Endothelial cell of umbilical vein (primary cell): ENCODE results near the gene PROK2. TPM values are rescaled to one million over a fixed set of nuclear protein-coding genes. Genes with fewer than 3 reads are reported as not detected.

Source experiments
- BruUV-seq: library from RNA; stranded (reverse); fragments of 400-500 nt; replicated peaks from 2 replicates; lab custom pipeline; 2021; lab: Mats Ljungman, UMichigan
- CTCF ChIA-PET: fragments of 300-600, 350-600 bp; sonication (Branson Sonifier 250); formaldehyde crosslinking; loops from one replicate; lab custom pipeline; 2021; ENCODE audit warnings: antibody characterized with exemption, inconsistent platforms; lab: Charles Lee
- POLR2A ChIA-PET: fragments of 300-600, 350-600 bp; sonication (Branson Sonifier 250); formaldehyde crosslinking; loops from one replicate; lab custom pipeline; 2021; ENCODE audit warnings: antibody characterized with exemption, inconsistent platforms; lab: Charles Lee
- DNase-seq: peaks from one replicate; pipeline ENCODE4 v3.0.0-alpha.2; 2011; ENCODE audit warnings: low read depth, low spot score
- FAIRE-seq: peaks from 2 replicates; lab custom pipeline; 2011; peaks lifted over from hg19 to GRCh38; lab: Jason Lieb, UNC
- H2AFZ ChIP-seq: 2 replicates; pipeline ENCODE4 v1.6.0; 2012; ENCODE audit warnings: low read depth, low read length, control low read depth, inconsistent platforms
- H3K27ac ChIP-seq: 2 replicates; pipeline ENCODE4 v1.5.1; 2011; ENCODE audit warnings: low read depth, mild to moderate bottlenecking, control low read depth, low read length, moderate library complexity; ENCODE audit not compliant: insufficient read depth
- H3K27me3 ChIP-seq, 2 experiments: 2 replicates each; pipeline versions ENCODE4 v1.6.0 to v1.6.1; 2011; ENCODE audit warnings: low read length in 2 of 2, mixed read lengths in 1 of 2; ENCODE audit not compliant: control insufficient read depth in 2 of 2, insufficient read depth in 2 of 2
- H3K36me3 ChIP-seq, 2 experiments: 2 replicates in 1 of 2; 3 replicates in 1 of 2; pipeline ENCODE4 v1.5.1; 2011; ENCODE audit warnings: low read length in 2 of 2, mild to moderate bottlenecking in 1 of 2, moderate library complexity in 1 of 2; ENCODE audit not compliant: control insufficient read depth in 2 of 2, insufficient read depth in 2 of 2; ENCODE audit errors: extremely low read depth in 1 of 2
- H3K4me1 ChIP-seq: 3 replicates; pipeline ENCODE4 v1.5.1; 2011; ENCODE audit warnings: mild to moderate bottlenecking, low read length; ENCODE audit not compliant: control insufficient read depth, insufficient read depth; ENCODE audit errors: extremely low read depth
- H3K4me2 ChIP-seq: 2 replicates; pipeline ENCODE4 v1.6.1; 2011; ENCODE audit warnings: low read length, control low read depth, mixed read lengths; ENCODE audit not compliant: insufficient read depth
- H3K4me3 ChIP-seq, 3 experiments: fragments of 200-600 bp in 1 of 3; sonication (generic), shearing (Covaris generic) in 1 of 3; replicated peaks in 1 of 3; 2 replicates each; pipeline ENCODE4 v1.5.1; 2011 to 2016; ENCODE audit warnings: control low read depth in 3 of 3, low read length in 3 of 3, mild to moderate bottlenecking in 2 of 3, inconsistent platforms in 1 of 3, low read depth in 1 of 3, moderate library complexity in 1 of 3; ENCODE audit not compliant: insufficient read depth in 1 of 3
- H3K79me2 ChIP-seq: 2 replicates; pipeline ENCODE4 v1.6.0; 2012; ENCODE audit warnings: low read length, inconsistent platforms; ENCODE audit not compliant: control insufficient read depth, insufficient read depth
- H3K9ac ChIP-seq: replicated peaks from 2 replicates; pipeline ENCODE3; 2011; ENCODE audit warnings: low read length, control low read depth; ENCODE audit not compliant: insufficient read depth; ENCODE audit errors: extremely low read depth
- H3K9me1 ChIP-seq: replicated peaks from 3 replicates; pipeline ENCODE4 v1.6.0; 2011; ENCODE audit warnings: mild to moderate bottlenecking, low read length; ENCODE audit not compliant: control insufficient read depth, insufficient read depth; ENCODE audit errors: extremely low read depth
- H3K9me3 ChIP-seq: replicated peaks from 2 replicates; pipeline ENCODE4 v1.5.1; 2012; ENCODE audit warnings: low read length, inconsistent platforms; ENCODE audit not compliant: control insufficient read depth, insufficient read depth
- H4K20me1 ChIP-seq: replicated peaks from 2 replicates; pipeline ENCODE3; 2011; ENCODE audit warnings: mild to moderate bottlenecking, low read length; ENCODE audit not compliant: control insufficient read depth, insufficient read depth; ENCODE audit errors: extremely low read depth
- CTCF ChIP-seq, 2 donors: IDR thresholded peaks; 1 replicate in 1 of 2; 2 replicates in 1 of 2; pipeline ENCODE4 v1.5.1; 2011; ENCODE audit warnings: low read length in 2 of 2, mild to moderate bottlenecking in 2 of 2, moderate library complexity in 2 of 2, control low read depth in 1 of 2, inconsistent platforms in 1 of 2, low read depth in 1 of 2; ENCODE audit not compliant: insufficient read depth in 1 of 2; ENCODE audit errors: extremely low read depth in 1 of 2
- FOS ChIP-seq: IDR thresholded peaks from 2 replicates; pipeline ENCODE4 v1.6.1; 2011; ENCODE audit warnings: mild to moderate bottlenecking, low read length, moderate library complexity, borderline replicate concordance; ENCODE audit not compliant: insufficient read depth
- GATA2 ChIP-seq: IDR thresholded peaks from 2 replicates; pipeline ENCODE4 v1.7.0; 2011; ENCODE audit warnings: low read depth, mild to moderate bottlenecking, moderate library complexity, mixed read lengths, low read length; ENCODE audit not compliant: insufficient read length, insufficient read depth
- JUN ChIP-seq: IDR thresholded peaks from 2 replicates; pipeline ENCODE4 v1.6.1; 2011; ENCODE audit warnings: borderline replicate concordance, low read depth; ENCODE audit not compliant: insufficient read length, insufficient read depth
- MAX ChIP-seq: IDR thresholded peaks from 2 replicates; pipeline ENCODE4 v1.6.1; 2011; ENCODE audit not compliant: insufficient read depth, insufficient read length
- MYC ChIP-seq: IDR thresholded peaks from one replicate; pipeline ENCODE4 v1.6.1; 2011; ENCODE audit warnings: mild to moderate bottlenecking, low read depth, low read length
- POLR2A ChIP-seq: IDR thresholded peaks from 2 replicates; pipeline ENCODE4 v1.6.1; 2012; ENCODE audit warnings: low read depth, mild to moderate bottlenecking, control low read depth, low read length
- POLR2AphosphoS5 ChIP-seq: IDR thresholded peaks from 2 replicates; pipeline ENCODE4 v1.6.1; 2012; ENCODE audit warnings: low read depth, mild to moderate bottlenecking, control low read depth, low read length, moderate library complexity; ENCODE audit not compliant: insufficient read depth
- dilution Hi-C: fragments of 300-500 bp; cut with MboI; formaldehyde crosslinking; loops from one replicate; pipeline ENCODE4 v1.15.0; 2019; ENCODE audit warnings: low sequenced_read_pairs; ENCODE audit not compliant: extremely low pct_ligation_motif_present
- intact Hi-C: fragments of 100-400 bp; cut with micrococcal nuclease; formaldehyde crosslinking; loops from one replicate; pipeline ENCODE4 v1.10.0; 2022
- polyA plus RNA-seq, 4 experiments: library from polyadenylated mRNA; depleted of rRNA in 3 of 4; stranded (reverse) in 3 of 4; unstranded in 1 of 4; fragments of >200 nt; gene quantifications; 2 replicates each; pipeline versions ENCODE4 v1.2.1 to v1.2.3, GENCODE V29; 2011 to 2012; ENCODE audit warnings: missing spikeins in 1 of 4
- total RNA-seq: library from RNA; stranded (reverse); gene quantifications from 2 replicates; pipeline ENCODE4 v1.2.3, GENCODE V29; 2021

The PROK2 gene
- total and polyA plus RNA-seq, 2 donors (not counting 3 experiments of a cell fraction or from before 2014, with no cell fraction given) = not detected

GRCh38 chr3:71817262-71817661 lies 32.3 kb upstream of the PROK2 start:
- ChIA-PET CTCF (no interaction called here), POLR2A (no interaction called here)
- Histone ChIP-seq H3K27me3 (peaks cover 2% of the 10 kb centered on the region in 2 experiments), H3K4me1 (no peaks in the 10 kb centered on the region), H3K36me3 (no peaks in the 10 kb centered on the region), H3K9me1 (no peaks in the 10 kb centered on the region), H3K79me2 (no peaks in the 10 kb centered on the region), H3K9ac (no peak overlapping the region), H4K20me1 (no peaks in the 10 kb centered on the region), H3K27ac (no peak overlapping the region), H2AFZ (no peak overlapping the region), H3K4me2 (no peak overlapping the region), H3K4me3 (no peak overlapping the region), H3K9me3 (no peaks in the 10 kb centered on the region)
- BruUV-seq = no TSS peak
- dilution Hi-C loops = no loop called here
- TF ChIP-seq GATA2 (no peak), FOS (no peak), POLR2A (no peak), JUN (no peak), POLR2AphosphoS5 (no peak), CTCF (IDR thresholded peaks at IDR 0.05; ENCODE audit: extremely low read depth in 1 of 2, insufficient read depth in 1 of 2, low read depth in 1 of 2, low read length in 2 of 2) (no peak), MYC (no peak), MAX (no peak)
- FAIRE-seq (no peak), DNase-seq (no peak)
- intact Hi-C loops = no loop called here
